ENCODE measurements around the gene RFFL. TPM values are rescaled to one million over a fixed set of nuclear protein-coding genes. Genes with fewer than 3 reads are reported as not detected.

The RFFL gene
- total RNA-seq, 3 donors from 2014 or later = 45.2 to 69.1 (median 64.1) TPM

DNA sequence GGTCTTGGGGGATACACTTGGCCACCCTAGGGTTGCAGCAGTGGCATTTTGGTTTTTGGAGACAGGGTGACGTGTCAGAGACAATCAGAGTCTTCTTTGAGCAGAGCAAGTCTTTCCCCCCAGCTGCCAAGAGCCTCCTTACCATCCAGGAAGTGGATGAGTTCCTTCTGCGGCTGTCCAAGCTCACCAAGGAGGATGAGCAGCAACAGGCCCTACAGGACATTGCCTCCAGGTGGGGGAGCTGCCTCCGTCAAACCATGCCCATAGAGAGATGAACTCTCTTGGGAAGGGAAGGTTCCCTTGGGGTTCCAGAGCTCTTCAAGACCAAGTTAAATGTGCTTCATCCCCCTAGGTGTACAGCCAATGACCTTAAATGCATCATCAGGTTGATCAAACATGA lies 71.9 kb downstream of the RFFL start:
- H3K4me1 ChIP-seq (ENCODE audit: low read depth) = peaks cover 11% of the 10 kb centered on the region
- ATAC-seq (no peak), DNase-seq (no peak)
- TF ChIP-seq, protein P1, sequence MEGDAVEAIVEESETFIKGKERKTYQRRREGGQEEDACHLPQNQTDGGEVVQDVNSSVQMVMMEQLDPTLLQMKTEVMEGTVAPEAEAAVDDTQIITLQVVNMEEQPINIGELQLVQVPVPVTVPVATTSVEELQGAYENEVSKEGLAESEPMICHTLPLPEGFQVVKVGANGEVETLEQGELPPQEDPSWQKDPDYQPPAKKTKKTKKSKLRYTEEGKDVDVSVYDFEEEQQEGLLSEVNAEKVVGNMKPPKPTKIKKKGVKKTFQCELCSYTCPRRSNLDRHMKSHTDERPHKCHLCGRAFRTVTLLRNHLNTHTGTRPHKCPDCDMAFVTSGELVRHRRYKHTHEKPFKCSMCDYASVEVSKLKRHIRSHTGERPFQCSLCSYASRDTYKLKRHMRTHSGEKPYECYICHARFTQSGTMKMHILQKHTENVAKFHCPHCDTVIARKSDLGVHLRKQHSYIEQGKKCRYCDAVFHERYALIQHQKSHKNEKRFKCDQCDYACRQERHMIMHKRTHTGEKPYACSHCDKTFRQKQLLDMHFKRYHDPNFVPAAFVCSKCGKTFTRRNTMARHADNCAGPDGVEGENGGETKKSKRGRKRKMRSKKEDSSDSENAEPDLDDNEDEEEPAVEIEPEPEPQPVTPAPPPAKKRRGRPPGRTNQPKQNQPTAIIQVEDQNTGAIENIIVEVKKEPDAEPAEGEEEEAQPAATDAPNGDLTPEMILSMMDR (IDR thresholded peaks at IDR 0.05) = no peak
- intact Hi-C loops (cut with DNase I, micrococcal nuclease) = loop anchor here in 1 of 2 donors (10.0 kb wide), 1 partner anchor 103 kb away; no protein-coding TSS in a partner anchor
- no peaks in the 10 kb centered on the region for H3K9me3 ChIP-seq
- no peak overlapping the region for H3K4me3 ChIP-seq
- peaks cover 8% of the 10 kb centered on the region for H3K36me3 ChIP-seq (ENCODE audit: low read depth)

DNA sequence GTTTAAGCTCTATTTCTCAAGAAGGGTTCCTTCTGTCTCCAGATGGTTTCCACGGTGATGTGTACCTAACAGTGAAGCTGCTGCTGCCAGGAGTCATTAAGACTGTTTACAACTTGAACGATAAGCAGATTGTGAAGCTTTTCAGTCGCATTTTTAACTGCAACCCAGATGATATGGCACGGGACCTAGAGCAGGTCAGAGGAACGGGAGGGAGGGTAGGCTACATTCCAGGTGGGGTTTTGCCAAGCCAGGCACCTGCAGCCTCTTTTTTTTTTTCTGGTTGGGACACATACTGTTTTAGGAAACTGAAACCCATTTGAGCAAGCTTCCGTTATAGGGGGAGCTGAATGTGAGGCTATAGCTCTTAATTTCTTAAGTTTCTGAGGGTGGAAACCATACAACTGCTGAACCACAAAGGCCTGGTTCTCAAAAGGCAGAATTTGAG lies 72.6 kb downstream of the RFFL start:
- ATAC-seq = peak; percentile 85
- peaks cover 11% of the 10 kb centered on the region for H3K4me1 ChIP-seq (ENCODE audit: low read depth)
- intact Hi-C loops (cut with DNase I, micrococcal nuclease) = loop anchor here in 1 of 2 donors (10.0 kb wide), 1 partner anchor 104 kb away; no protein-coding TSS in a partner anchor
- no peak overlapping the region for H3K4me3 ChIP-seq
- TF ChIP-seq, protein P1 (IDR thresholded peaks at IDR 0.05) = no peak
- DNase-seq = peak in 1 of 3 donors; percentile 57
- no peaks in the 10 kb centered on the region for H3K9me3 ChIP-seq
- peaks cover 8% of the 10 kb centered on the region for H3K36me3 ChIP-seq (ENCODE audit: low read depth)

DNA sequence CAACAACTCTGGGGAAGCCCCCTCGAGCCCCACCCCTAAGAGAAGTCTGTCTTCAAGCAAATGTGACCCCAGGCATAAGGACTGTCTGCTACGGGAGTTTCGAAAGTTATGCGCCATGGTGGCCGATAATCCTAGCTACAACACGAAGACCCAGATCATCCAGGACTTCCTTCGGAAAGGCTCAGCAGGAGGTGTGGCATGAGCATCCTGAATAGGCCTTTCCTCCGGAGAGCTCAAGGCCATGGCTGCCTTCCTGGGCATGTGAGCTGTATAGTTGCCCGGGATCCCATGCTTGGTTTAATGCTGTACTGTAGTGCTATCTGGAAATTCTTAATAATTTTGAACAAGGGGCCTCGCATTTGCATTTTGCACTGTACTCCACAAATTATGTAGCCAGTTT lies 74.0 kb downstream of the RFFL start:
- ATAC-seq = no peak
- Histone ChIP-seq H3K36me3 (ENCODE audit: low read depth) (peaks cover 6% of the 10 kb centered on the region), H3K4me3 (no peak overlapping the region), H3K9me3 (no peaks in the 10 kb centered on the region), H3K4me1 (ENCODE audit: low read depth) (peaks cover 11% of the 10 kb centered on the region)
- TF ChIP-seq, protein P1 (IDR thresholded peaks at IDR 0.05) = no peak
- intact Hi-C loops (cut with DNase I, micrococcal nuclease) = no loop called here
- no peak for DNase-seq

DNA sequence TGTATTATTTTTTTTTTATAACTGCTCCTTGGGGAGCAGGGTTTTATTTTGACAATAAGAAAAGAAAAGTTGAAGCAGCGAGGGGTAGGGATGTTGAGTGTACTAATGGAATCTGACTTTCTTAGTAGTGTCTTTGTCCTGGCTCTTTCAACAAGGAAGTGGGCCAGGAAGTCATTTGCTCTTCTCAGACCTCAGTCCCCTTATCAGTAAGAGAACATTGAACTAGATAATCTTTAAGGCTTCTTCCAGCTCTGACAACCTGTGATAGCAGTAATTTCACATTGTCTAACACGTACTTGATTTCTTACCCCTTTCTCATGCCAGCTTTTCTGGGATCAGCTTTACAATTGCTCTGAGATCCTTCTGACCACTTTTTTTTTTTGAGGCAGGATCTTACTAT lies 74.9 kb downstream of the RFFL start:
- ATAC-seq (no peak), DNase-seq (no peak)
- Histone ChIP-seq H3K36me3 (ENCODE audit: low read depth) (peaks cover 5% of the 10 kb centered on the region), H3K4me3 (no peak overlapping the region), H3K4me1 (ENCODE audit: low read depth) (peaks cover 11% of the 10 kb centered on the region), H3K9me3 (no peaks in the 10 kb centered on the region)
- intact Hi-C loops (cut with DNase I, micrococcal nuclease) = no loop called here
- TF ChIP-seq, protein P1 (IDR thresholded peaks at IDR 0.05) = no peak

DNA sequence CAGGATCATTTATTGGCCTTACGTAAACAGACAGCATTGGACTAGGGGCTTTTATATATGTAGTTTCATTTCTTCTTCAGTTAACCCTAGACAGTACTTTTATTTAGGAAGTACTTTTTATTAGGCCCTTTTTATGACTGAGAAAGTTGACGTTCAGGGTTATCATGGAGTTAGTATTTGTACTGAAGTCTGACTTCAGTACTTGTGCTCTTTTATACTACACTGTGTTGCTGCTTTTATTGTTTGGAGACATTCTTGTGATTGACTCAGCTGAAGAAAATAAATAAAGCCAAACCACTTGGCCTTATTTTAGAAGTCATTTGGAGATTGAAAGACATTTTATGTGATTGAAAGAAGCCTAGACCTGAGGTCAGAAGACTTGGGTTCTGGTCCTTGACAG lies 76.3 kb downstream of the RFFL start:
- intact Hi-C loops (cut with DNase I, micrococcal nuclease) = no loop called here
- no peaks in the 10 kb centered on the region for H3K9me3 ChIP-seq

More for the DNA sequence above, 76.3 kb downstream of the RFFL start:
- Histone ChIP-seq H3K36me3 (ENCODE audit: low read depth) (peaks cover 5% of the 10 kb centered on the region), H3K4me3 (no peak overlapping the region), H3K4me1 (ENCODE audit: low read depth) (peaks cover 11% of the 10 kb centered on the region)
- TF ChIP-seq, protein P1 (IDR thresholded peaks at IDR 0.05) = no peak
- DNase-seq (no peak), ATAC-seq (peak; percentile 55)

Measured in mucosa of descending colon (tissue), 3 donors.